Activated naive CD8-positive, alpha-beta T cell treated with anti-CD3 and anti-CD28 coated beads, Interleukin-2, amount 50 U/mL, for 16 hours (primary cell): ENCODE measurements around the gene DYNLL2.
"Not testable (repeated sequence)": the region's sequence is repeated elsewhere in the genome, so short reads cannot be mapped to it uniquely, and the experiment has no call there.

Source experiments
- DNase-seq: peaks from one replicate; pipeline ENCODE4 v3.0.0-alpha.2; 2020; ENCODE audit warnings: low read depth, low spot score

DYNLL2 gene

DNA sequence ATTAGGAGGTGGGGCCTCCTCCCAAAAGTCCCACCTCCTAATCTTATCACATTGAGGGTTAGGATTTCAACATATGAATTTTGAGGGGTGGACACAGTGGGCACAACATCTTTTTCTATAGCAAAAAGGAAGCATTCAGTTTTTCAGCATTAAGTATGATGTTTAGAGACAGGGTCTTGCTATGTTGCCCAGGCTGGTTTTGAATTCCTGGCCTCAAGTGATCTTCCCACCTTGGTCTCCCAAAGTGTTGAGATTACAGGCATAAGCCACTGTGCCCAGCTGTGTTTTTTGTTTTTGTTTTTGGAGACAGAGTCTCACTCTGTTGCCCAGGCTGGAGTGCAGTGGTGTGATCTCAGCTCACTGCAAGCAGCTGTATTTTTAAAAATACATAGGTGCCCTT is 18.7 kb downstream of the DYNLL2 start:
- DNase-seq, result not testable (repeated sequence)

GRCh38 chr17:58105093-58105492 is 21.9 kb downstream of the DYNLL2 start:
- DNase-seq, result no peak

DNA sequence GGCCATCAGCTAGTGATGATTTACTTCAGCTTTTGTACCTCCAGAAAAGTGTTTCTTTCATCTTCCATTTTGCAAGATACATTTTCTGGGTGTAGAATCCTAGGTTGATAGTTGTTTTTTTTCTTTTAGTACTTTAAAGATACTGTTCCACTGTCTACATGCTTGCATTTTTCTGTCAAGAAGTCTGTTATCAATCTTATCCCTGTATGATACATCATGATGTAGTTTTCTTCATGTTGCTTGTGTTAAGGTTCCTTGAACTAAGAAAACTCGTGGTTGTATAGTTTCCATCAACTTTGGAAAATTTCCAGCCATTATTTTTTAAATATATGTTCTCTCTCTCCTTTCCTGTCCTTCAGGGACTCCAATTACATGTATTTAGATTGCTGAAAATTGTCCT is 24.1 kb downstream of the DYNLL2 start:
- DNase-seq, result no peak

GRCh38 chr17:58109197-58109596 is 26.0 kb downstream of the DYNLL2 start:
- no peak for DNase-seq

DNA sequence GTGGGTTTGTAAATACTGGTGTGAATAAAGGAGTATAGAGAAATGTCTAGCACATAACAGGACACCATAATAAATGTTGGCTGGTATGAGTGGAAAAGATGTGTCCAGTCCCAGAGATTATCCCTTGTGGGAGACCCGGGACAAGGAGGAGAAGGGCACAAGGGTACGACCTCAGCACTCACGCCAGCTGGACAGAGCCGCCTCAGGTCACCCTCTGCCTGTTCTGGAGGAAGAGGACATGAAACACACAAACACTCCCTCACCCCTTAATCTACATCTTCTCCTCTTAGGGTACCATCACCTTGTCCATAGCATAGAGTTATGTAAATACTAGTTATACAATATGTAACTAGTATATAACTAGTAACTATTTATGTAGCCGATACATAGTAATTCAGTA is 26.8 kb downstream of the DYNLL2 start:
- no peak for DNase-seq

- no peak for DNase-seq
These were observed 28.5 kb downstream of the DYNLL2 start for GRCh38 chr17:58111676-58112075.

DNA sequence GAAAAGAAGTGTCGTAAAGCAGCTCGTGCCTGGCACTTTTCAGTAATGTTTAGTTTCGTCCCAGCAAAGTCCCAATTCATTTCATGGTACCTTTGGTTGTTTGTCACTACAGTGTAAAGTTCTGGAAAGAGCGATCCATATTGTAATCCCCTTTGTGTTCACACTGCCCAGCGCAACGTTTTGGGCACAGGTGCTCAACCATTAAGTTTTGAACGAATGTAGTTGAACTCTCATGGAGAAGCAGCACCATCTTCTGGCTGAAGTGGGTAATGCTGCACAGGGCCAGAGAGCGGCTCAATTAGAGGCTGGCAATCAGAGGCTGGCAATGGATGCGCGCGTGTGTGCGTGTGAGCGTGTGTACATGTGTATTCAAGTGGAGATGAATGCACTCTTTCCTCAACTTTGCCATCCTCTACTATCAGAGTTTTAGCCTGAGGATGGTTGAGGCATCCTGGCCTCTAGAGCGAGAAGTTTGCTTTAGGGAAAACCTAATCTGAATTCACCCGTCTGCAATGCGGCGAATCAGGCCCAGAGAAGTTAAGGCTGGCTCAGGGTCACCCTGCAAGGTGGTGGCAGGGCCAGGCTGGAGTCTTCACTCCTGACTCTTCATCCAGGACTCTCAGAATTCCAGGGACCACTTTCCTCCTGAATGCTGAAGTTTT is 29.9 kb downstream of the DYNLL2 start:
- peak; percentile 67 for DNase-seq

DNA sequence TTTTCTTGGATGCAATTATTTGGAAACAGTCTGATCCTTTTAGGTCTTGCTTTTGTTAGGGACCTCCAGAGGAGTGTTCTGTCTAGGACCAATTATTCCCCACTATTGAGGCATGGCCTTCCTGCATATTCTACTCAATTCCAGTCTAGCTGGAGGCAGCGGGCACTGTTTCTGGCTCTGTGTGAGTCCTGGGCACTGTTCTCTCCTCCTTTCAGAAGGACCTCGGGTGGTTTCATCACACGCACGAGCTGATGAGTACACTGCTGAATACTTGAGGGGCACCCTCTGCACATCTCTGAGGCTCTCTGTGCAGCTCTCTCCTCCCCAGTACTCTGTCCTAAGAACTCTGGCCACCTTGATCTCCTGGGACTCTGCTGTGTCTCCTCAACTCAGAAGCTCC is 30.7 kb downstream of the DYNLL2 start:
- no peak for DNase-seq

GRCh38 chr17:58117382-58117781 is 34.2 kb downstream of the DYNLL2 start:
- no peak for DNase-seq

DNA sequence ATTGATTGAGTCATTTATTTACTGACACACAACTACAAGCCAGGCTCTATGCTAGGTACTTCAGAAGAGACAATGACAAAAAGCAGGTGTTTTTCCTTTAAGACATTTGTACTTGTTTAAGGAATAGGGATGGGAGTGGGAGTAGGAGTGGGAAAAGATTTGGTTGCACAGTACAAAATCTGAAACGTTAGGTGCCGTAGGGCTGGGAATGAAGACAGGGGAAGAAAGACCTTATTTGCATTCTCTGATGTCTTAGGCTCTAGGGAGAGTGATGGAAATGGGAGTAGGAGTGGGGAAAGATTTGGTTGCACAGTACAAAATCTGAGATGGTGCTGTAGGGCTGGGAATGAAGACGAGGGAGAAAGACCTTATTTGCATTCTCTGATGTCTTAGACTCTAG is 36.3 kb downstream of the DYNLL2 start:
- no peak for DNase-seq

DNA sequence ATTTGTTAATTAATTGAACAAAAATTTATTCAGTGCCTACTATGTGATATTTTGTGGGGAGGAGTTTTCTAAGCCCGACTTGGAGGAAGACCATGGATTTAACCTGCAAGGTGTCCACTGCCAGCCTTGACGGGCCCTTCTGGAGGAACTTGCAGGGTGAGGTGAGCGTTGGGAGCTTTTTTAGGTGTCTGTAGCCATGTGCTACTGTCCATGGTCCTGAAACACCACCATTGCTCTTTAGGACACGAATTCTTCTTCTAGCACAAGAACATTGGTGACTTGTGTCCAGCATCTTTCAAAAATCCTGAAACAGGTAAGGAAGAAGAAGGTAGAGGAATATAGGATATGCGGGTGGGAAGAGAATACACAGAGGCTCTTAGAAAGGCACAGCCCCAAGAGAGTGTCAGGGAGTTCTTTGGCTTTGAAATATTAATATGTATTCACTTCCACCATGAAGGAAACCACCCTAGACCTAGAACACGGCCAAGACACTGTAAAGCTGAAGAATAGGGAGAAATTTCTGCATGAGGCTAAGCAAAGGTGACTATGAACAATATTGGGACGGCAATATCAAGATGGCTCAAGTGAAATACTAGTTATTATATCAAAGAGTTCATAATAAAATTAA is 37.1 kb downstream of the DYNLL2 start:
- DNase-seq, result no peak

DNA sequence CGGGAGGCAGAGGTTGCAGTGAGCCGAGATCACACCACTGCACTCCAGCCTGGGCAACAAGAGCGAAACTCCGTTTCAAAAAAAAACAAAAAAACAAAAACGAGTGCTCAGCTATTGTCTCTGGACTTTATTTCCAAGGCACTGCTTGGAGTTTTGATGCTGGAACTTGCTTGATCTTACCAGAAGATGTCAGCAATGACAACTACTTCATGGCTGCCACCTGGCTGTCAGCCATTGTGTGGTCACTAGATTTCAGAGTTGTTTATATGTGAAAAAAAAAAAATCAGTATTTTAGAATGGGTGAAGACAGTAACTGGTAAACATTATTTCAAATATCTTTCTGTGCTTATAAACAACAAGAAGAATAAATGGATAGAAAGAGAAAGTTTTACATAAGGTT is 38.7 kb downstream of the DYNLL2 start:
- DNase-seq, result no peak

GRCh38 chr17:58127846-58128245 is 44.6 kb downstream of the DYNLL2 start:
- no peak for DNase-seq

DNA sequence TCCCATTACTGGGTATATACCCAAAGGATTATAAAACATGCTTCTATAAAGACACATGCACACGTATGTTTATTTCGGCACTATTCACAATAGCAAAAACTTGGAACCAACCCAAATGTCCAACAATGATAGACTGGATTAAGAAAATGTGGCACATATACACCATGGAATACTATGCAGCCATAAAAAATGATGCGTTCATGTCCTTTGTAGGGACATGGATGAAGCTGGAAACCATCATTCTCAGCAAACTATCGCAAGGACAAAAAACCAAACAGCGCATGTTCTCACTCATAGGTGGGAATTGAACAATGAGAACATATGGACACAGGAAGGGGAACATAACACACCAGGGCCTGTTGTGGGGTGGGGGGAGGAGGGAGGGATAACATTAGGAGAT is 49.5 kb downstream of the DYNLL2 start:
- DNase-seq, result not testable (repeated sequence)

DNA sequence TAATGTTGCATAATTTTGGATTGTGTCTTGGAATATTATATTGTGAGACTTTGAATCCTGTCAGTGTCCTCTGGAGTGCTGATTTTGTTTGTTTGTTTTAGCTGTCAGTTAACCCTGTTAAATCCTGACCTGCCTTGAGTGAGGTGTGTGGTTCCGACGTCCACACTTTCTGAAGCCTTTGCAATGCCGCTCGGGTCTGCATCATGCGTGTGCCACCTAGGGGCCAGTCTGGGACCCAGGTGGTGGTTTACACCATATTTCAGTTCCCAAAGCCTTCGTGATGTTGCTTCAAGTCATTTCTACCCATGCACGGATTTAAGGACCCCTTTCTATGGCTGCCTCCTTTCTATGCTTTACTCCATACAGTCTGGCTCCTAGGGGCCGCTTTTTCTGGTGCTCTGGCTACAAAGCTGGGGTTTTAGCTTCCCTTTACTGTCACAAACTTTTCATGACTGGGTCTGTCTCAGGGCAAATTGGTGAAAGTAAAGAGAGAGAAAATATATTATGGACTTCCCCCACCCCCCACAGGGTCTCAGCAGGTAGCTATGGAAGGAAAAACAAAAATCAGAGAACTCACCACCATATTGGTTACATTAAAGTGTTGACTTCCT is 53.6 kb downstream of the DYNLL2 start:
- DNase-seq, result no peak

DNA sequence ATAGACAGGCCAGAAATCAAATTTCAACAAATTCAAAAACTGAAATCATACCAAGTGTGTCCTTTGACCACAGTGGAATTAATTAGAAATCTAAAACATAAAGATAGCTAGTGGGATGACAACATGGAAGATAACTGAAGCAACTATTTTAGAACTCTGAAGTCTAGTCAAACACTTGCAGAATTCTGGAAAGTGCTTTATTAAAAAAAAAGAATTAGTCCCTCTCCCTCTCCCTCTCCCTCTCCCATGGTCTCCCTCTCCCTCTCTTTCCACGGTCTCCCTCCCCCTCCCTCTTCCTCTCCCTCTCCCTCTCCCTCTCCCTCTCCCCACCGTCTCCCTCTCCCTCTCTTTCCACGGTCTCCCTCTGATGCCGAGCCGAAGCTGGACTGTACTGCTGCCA is 58.3 kb downstream of the DYNLL2 start:
- DNase-seq, result no peak

GRCh38 chr17:58143335-58143734 is 60.1 kb downstream of the DYNLL2 start:
- not testable (repeated sequence) for DNase-seq

GRCh38 chr17:58144801-58145200 is 61.6 kb downstream of the DYNLL2 start:
- DNase-seq, result no peak
